Activated CD4-positive, alpha-beta T cell treated with anti-CD3 and anti-CD28 coated beads, Interleukin-2, amount 10 ng/mL, durations not matched to agents 24 days and 14 days (primary cell): ENCODE data around the gene WDR35. TPM values are rescaled to one million over a fixed set of nuclear protein-coding genes. Genes with fewer than 3 reads are reported as not detected.

Experiments used
- DNase-seq: peaks from one replicate; pipeline ENCODE4 v3.0.0; 2022
- H3K27ac Mint-ChIP-seq: one replicate; pipeline ENCODE4 v1.8.0; 2022; ENCODE audit warnings: mild to moderate bottlenecking, mixed read lengths
- H3K27me3 Mint-ChIP-seq: one replicate; pipeline ENCODE4 v1.8.0; 2022; ENCODE audit warnings: mixed read lengths
- H3K36me3 Mint-ChIP-seq: one replicate; pipeline ENCODE4 v1.8.0; 2022; ENCODE audit warnings: low read depth, mild to moderate bottlenecking, mixed read lengths
- H3K4me1 Mint-ChIP-seq: one replicate; pipeline ENCODE4 v1.8.0; 2021; ENCODE audit warnings: mixed read lengths
- H3K4me3 Mint-ChIP-seq: one replicate; pipeline ENCODE4 v1.8.0; 2022; ENCODE audit warnings: mild to moderate bottlenecking, moderate library complexity, mixed read lengths
- H3K9me3 Mint-ChIP-seq: one replicate; pipeline ENCODE4 v1.8.0; 2021; ENCODE audit warnings: mixed read lengths
- intact Hi-C: fragments of 100-400 bp; cut with micrococcal nuclease; formaldehyde crosslinking; loops from one replicate; pipeline ENCODE4 v1.15.1; 2023
- total RNA-seq: library from RNA; stranded (reverse); gene quantifications from 2 replicates; pipeline ENCODE4 v1.2.3, GENCODE V29; 2022

Gene WDR35
- total RNA-seq: 8.1 and 9.0 TPM in 2 replicates

GRCh38 chr2:19989667-19990415 lies at the start of gene WDR35:
TSS of gene WDR35 (minus strand) at chr2:19990105. CDS start at chr2:19990015, 90 bp downstream.
- H3K27me3 Mint-ChIP-seq: peaks cover 28% of the 10 kb centered on the region
- peaks cover 8% of the 10 kb centered on the region for H3K9me3 Mint-ChIP-seq
- peak within 1 kb of the TSS; percentile 92 for H3K4me3 Mint-ChIP-seq
- H3K4me1 Mint-ChIP-seq: peaks cover 15% of the 10 kb centered on the region
- H3K27ac Mint-ChIP-seq: peak within 1 kb of the TSS; percentile 88
- DNase-seq: peak; percentile 98
- H3K36me3 Mint-ChIP-seq: peaks cover 4% of the 10 kb centered on the region
- intact Hi-C loops: loop anchor here (1.0 to 10.0 kb wide), 3 partner anchors 61 to 1425 kb away; partner anchors contain the start of genes LAPTM4A and RDH14

GRCh38 chr2:20037660-20038059 lies 47.8 kb upstream of the WDR35 start:
- Mint-ChIP-seq H3K36me3 (peaks cover 58% of the 10 kb centered on the region), H3K4me1 (peaks cover 17% of the 10 kb centered on the region), H3K27ac (no peak overlapping the region), H3K27me3 (no peaks in the 10 kb centered on the region), H3K4me3 (no peak overlapping the region), H3K9me3 (no peaks in the 10 kb centered on the region)
- DNase-seq: no peak
- intact Hi-C loops: no loop called here

- Mint-ChIP-seq H3K9me3 (peaks cover 3% of the 10 kb centered on the region), H3K27me3 (no peaks in the 10 kb centered on the region), H3K36me3 (peaks cover 67% of the 10 kb centered on the region), H3K4me3 (no peak overlapping the region), H3K27ac (peak overlapping the region; percentile 54), H3K4me1 (peaks cover 17% of the 10 kb centered on the region)
- no peak for DNase-seq
- intact Hi-C loops: no loop called here
Measured at GRCh38 chr2:20035955-20036666, 46.2 kb upstream of the WDR35 start.

GRCh38 chr2:20034821-20035220 lies 44.9 kb upstream of the WDR35 start:
- H3K36me3 Mint-ChIP-seq: peaks cover 67% of the 10 kb centered on the region
- DNase-seq: no peak
- no peak overlapping the region for H3K27ac Mint-ChIP-seq
- no peak overlapping the region for H3K4me3 Mint-ChIP-seq
- no peaks in the 10 kb centered on the region for H3K27me3 Mint-ChIP-seq
- peaks cover 17% of the 10 kb centered on the region for H3K4me1 Mint-ChIP-seq
- intact Hi-C loops: no loop called here
- H3K9me3 Mint-ChIP-seq: peaks cover 3% of the 10 kb centered on the region

GRCh38 chr2:20034218-20034617 lies 44.3 kb upstream of the WDR35 start:
- H3K4me1 Mint-ChIP-seq: peaks cover 17% of the 10 kb centered on the region
- H3K4me3 Mint-ChIP-seq: no peak overlapping the region
- intact Hi-C loops: no loop called here
- no peaks in the 10 kb centered on the region for H3K27me3 Mint-ChIP-seq
- DNase-seq: no peak
- peaks cover 3% of the 10 kb centered on the region for H3K9me3 Mint-ChIP-seq
- no peak overlapping the region for H3K27ac Mint-ChIP-seq
- peaks cover 73% of the 10 kb centered on the region for H3K36me3 Mint-ChIP-seq

- Mint-ChIP-seq H3K4me1 (peaks cover 17% of the 10 kb centered on the region), H3K27ac (no peak overlapping the region), H3K4me3 (no peak overlapping the region), H3K9me3 (peaks cover 3% of the 10 kb centered on the region), H3K27me3 (no peaks in the 10 kb centered on the region), H3K36me3 (peaks cover 78% of the 10 kb centered on the region)
- intact Hi-C loops: no loop called here
- no peak for DNase-seq
Measured at GRCh38 chr2:20033322-20033721, 43.4 kb upstream of the WDR35 start.

- intact Hi-C loops: no loop called here
- no peak overlapping the region for H3K27ac Mint-ChIP-seq
- no peak overlapping the region for H3K4me3 Mint-ChIP-seq
- H3K36me3 Mint-ChIP-seq: peaks cover 54% of the 10 kb centered on the region
- H3K4me1 Mint-ChIP-seq: no peaks in the 10 kb centered on the region
- H3K9me3 Mint-ChIP-seq: peaks cover 3% of the 10 kb centered on the region
- H3K27me3 Mint-ChIP-seq: no peaks in the 10 kb centered on the region
- no peak for DNase-seq
Measured at GRCh38 chr2:20030224-20030623, 40.3 kb upstream of the WDR35 start.

- Mint-ChIP-seq H3K36me3 (peaks cover 40% of the 10 kb centered on the region), H3K27me3 (no peaks in the 10 kb centered on the region), H3K9me3 (peaks cover 3% of the 10 kb centered on the region), H3K4me3 (no peak overlapping the region), H3K4me1 (no peaks in the 10 kb centered on the region), H3K27ac (no peak overlapping the region)
- intact Hi-C loops: no loop called here
- DNase-seq: no peak
Measured at GRCh38 chr2:20027705-20028434, 38.0 kb upstream of the WDR35 start.

- Mint-ChIP-seq H3K27ac (no peak overlapping the region), H3K4me1 (no peaks in the 10 kb centered on the region), H3K36me3 (peaks cover 36% of the 10 kb centered on the region), H3K9me3 (peaks cover 3% of the 10 kb centered on the region), H3K27me3 (no peaks in the 10 kb centered on the region), H3K4me3 (no peak overlapping the region)
- intact Hi-C loops: no loop called here
- DNase-seq: no peak
Measured at GRCh38 chr2:20027260-20027677, 37.4 kb upstream of the WDR35 start.

- peaks cover 7% of the 10 kb centered on the region for H3K9me3 Mint-ChIP-seq
- no peaks in the 10 kb centered on the region for H3K4me1 Mint-ChIP-seq
- no peak for DNase-seq
- H3K27ac Mint-ChIP-seq: no peak overlapping the region
- intact Hi-C loops: no loop called here
- H3K4me3 Mint-ChIP-seq: no peak overlapping the region
- H3K36me3 Mint-ChIP-seq: peaks cover 27% of the 10 kb centered on the region
- H3K27me3 Mint-ChIP-seq: no peaks in the 10 kb centered on the region
Measured at GRCh38 chr2:20025065-20025786, 35.3 kb upstream of the WDR35 start.

- intact Hi-C loops: no loop called here
- no peak for DNase-seq
- Mint-ChIP-seq H3K4me3 (no peak overlapping the region), H3K27ac (no peak overlapping the region), H3K27me3 (no peaks in the 10 kb centered on the region), H3K36me3 (peaks cover 12% of the 10 kb centered on the region), H3K9me3 (peaks cover 11% of the 10 kb centered on the region), H3K4me1 (no peaks in the 10 kb centered on the region)
Measured at GRCh38 chr2:20023688-20024087, 33.8 kb upstream of the WDR35 start.

GRCh38 chr2:20021405-20022009 lies 31.6 kb upstream of the WDR35 start:
- DNase-seq: no peak
- peaks cover 5% of the 10 kb centered on the region for H3K36me3 Mint-ChIP-seq
- H3K27ac Mint-ChIP-seq: no peak overlapping the region
- H3K9me3 Mint-ChIP-seq: peaks cover 11% of the 10 kb centered on the region
- peaks cover 2% of the 10 kb centered on the region for H3K27me3 Mint-ChIP-seq
- H3K4me1 Mint-ChIP-seq: no peaks in the 10 kb centered on the region
- intact Hi-C loops: no loop called here
- H3K4me3 Mint-ChIP-seq: no peak overlapping the region

GRCh38 chr2:20019747-20020146 lies 29.8 kb upstream of the WDR35 start:
- Mint-ChIP-seq H3K4me1 (no peaks in the 10 kb centered on the region), H3K36me3 (peaks cover 5% of the 10 kb centered on the region), H3K27ac (no peak overlapping the region), H3K4me3 (no peak overlapping the region), H3K9me3 (peaks cover 11% of the 10 kb centered on the region), H3K27me3 (peaks cover 6% of the 10 kb centered on the region)
- intact Hi-C loops: no loop called here
- DNase-seq: no peak
